GM19025 (cell line): ENCODE data around the gene BCL2.

Experiments
- ATAC-seq: cut with Tn5 transposase; IDR thresholded peaks from one replicate; pipeline ENCODE4 v1.9.1; 2021; ENCODE audit warnings: mild to moderate bottlenecking, low read depth, moderate library complexity; ENCODE audit not compliant: unreplicated experiment

The BCL2 gene

DNA sequence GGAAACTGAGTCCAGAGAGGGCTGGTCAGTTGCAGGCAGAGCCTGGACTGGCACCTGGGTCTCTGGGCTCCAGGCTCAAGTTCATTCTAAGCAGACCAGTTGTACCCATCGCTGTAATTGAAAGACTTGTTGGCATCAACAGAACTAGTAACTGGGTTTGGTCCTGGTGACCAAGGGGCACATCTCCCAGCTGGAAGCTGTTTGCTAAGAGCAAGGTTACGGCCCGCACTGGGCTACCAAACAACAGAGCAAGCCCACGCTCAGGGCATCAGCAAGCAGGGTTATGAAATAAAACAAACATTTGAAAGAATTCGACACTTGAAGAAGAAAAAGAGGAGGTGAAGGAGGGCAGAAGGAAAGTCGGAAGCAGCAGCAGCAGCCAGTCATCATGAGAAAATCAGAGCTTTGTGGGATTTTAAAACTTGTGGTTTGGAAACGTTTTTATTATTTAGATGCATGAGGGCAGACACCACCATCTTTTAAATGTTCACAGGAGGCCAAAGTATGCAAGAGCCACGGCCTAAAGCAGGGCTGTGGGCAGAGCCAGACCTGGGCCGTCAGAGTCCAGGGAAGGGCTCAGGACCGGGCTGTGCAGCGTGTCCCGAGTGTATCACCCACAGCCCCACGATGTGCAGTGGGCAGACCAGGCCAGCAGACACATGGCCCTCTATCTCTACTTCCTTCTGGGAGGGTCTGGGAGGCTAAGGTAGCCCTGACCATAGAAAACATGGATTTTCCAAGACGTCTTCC is 220.3 kb downstream of the BCL2 start:
- no peak for ATAC-seq

DNA sequence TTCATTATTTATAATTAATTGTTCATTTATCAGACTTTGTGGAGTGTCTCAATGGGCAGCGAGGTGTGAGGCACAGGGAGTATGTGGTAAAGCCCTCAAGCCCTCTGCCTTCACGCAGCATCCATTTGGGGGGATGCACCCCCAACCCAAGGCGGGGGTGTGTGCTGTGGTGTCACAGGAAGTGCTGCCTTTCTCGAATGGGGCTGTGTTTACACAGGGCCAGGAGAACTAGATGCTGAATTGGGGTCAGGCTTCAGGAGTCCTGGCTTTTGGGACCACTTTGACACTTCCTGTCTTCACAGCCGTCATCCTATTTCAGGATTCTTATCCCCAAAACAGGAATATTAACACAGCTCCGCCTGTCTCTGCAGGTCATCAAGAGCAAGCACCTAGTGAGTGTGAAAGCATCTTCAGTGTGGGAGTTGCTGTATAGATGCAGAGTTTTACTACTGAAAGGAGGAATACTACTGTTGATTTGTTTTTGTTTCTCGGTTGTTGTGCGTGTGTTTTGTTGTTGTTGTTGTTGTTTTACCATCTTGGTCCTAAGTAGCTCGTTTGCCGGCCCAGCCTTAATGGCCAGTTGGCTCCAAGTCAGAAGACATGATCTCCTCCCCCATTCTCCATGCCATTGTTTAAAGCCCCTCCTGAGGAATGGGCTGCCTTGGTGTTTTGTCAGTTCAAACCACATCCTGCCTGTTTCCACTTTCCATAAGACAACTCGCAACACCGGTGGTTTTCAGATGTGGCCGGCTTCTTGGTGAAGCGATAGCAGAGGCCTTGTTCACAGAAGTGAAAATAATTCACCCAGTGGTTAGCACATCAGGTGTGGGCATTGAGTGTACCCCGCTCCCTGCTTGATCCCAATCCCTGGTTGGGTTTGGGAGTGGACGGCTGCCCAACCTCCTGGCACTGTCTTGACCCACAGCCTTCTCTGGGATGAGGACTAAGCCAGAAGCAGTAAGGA is 221.3 kb downstream of the BCL2 start:
- ATAC-seq, result peak; percentile 61

DNA sequence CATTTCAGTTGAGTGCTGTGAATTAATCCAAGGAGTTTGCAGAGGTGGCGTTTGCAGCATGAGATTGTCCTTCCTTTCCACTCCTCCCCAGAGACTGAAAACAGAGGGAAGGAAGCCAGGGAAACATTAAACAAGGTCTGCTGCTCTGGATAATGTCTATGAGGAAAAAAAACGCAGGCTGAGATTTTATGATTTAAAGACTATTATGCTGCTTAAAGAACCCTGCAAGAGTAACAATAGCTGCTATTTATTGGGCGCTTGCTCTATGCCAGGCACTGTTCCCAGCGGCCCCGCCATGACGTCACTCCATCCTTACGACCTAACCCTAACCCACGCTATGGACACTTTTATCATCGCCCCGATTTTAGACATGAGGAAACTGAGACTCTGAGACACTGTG is 222.4 kb downstream of the BCL2 start:
- ATAC-seq, result no peak

- ATAC-seq, result no peak
These were observed 223.2 kb downstream of the BCL2 start for GRCh38 chr18:63096327-63096874.

GRCh38 chr18:63095768-63096167 is 223.8 kb downstream of the BCL2 start:
- no peak for ATAC-seq

- ATAC-seq, result no peak
These were observed 227.8 kb downstream of the BCL2 start for GRCh38 chr18:63091671-63092364.

DNA sequence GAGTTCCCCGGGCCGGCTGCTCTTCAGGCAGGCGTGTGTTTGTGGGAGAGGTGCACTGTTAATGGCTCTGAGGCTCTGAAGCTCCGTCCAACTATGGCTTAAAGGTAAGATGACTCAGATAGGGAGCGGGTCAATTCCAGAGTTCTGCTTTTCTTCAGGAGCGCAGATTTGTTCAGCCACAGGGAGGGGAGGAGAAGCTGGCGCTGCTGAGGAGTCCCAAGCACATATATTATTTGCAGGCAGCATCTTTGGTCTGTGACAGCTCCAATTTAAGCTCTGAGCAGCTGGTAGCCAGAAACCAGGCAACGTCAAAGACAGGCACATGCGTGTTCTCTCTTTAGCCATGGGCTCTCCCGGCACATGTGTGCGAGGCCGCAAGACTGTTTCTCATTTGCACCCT is 229.2 kb downstream of the BCL2 start:
- no peak for ATAC-seq

DNA sequence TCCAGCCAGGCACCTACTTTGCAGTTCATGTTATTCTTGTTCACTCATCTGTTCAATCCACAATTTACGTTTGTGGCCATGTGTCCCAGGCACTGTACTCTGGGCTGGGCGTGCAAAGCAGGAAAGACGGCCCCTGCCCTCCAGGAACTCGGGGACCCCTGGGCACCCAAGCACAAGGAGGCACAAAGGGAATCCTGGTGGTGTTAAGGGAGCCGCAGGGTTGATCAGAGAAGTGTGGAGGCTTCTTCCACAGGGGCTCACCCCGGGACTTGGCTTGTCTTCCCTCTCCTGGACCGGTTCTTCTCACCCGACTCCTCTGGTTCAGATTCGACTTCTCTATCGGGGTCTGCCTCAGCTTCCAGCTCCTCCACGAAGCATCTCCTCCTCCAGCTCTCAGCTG is 230.5 kb downstream of the BCL2 start:
- ATAC-seq, result no peak

DNA sequence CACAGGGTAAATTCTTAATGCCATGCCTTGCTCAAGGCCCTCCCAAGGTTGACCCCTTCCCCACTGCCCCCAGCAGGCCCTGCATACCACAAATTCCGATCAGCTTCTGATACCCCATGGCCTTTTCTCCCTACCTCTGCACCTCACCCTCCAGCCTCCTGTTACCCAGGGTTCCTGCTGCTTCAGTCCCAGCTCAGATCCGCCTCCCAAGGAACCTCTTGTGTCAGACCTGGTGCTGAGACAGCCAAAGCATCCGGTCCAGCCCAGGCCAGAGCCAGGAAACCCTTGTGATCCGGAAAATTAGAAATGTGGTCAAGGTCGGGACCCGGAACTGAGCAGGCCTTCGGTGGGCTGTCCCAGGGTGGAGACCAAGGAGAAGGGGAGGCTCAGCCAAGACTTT is 231.3 kb downstream of the BCL2 start:
- no peak for ATAC-seq

DNA sequence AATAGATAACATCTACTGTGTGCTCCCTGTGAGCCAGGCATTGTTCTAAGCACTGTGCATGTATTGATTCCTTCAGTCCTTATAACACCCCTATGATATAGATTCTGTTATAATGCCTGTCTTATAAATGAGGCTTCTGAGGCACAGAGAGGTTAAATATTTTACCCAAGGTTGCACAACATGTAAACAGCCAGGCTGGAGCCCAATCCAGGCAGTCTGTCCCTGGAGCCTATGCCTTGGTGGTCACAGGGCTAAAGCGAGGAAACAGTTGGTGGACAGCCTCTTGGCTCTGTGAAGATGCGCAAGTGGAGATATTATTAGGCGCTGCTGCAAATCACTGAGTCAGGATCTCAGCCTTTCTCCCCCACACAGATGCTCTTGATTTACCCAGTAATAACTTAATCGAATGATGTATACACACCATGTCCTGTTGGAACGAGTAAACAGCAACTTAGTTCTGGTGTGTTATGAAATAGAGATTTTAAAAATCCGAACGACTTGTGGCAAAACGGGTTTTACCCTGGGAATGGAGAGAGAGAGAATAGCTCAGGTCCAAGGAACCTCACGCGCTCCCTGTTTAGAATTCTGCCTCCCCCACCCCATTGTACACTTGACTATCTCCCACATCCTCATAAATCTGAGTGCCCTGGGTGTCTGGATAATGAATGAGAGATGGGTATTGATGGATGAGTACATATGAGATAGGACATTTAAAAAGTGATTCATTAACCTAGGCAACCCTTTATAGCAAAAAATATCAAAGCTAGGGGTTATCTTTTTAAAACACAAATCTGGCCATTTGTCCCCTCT is 231.9 kb downstream of the BCL2 start:
- no peak for ATAC-seq

DNA sequence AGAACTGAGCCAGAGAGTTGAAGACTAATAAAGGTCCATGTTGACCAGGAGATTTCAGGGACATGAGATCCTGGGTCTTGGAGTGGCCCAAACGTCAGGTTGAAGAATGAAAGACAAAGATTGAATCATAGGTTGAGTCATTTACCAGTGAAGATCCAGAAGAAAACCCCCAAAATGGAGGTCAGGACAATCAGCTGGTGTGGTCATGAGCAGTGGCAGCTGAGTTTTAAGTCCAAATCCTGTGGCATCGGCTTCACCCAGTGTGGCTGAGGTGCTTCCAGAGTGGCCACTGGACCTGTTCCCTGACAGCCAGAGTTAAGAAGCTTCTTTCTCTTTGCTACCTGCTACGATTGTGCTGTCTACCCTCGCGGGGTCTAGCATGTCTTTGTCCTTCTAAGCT is 234.0 kb downstream of the BCL2 start:
- no peak for ATAC-seq

GRCh38 chr18:63084219-63084618 is 235.3 kb downstream of the BCL2 start:
- no peak for ATAC-seq

DNA sequence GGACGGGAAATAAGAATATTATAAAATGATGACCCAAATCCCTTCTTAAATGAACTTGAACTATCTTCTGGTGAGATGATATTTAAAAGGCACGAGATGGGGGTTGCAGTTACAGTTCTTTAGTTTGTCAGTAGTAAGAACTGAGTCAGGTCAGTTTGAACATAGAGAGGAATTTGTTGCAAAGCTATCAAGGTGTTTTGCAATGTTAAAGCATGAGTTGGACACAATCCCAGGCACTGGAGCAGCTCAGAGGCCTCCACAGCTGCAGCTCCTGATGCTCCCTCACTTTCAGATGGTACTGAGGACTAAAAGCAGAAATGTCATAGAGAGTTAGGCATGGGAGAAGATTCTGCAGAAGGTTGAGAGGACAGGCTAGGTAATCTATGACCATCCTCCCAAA is 236.0 kb downstream of the BCL2 start:
- ATAC-seq, result no peak

DNA sequence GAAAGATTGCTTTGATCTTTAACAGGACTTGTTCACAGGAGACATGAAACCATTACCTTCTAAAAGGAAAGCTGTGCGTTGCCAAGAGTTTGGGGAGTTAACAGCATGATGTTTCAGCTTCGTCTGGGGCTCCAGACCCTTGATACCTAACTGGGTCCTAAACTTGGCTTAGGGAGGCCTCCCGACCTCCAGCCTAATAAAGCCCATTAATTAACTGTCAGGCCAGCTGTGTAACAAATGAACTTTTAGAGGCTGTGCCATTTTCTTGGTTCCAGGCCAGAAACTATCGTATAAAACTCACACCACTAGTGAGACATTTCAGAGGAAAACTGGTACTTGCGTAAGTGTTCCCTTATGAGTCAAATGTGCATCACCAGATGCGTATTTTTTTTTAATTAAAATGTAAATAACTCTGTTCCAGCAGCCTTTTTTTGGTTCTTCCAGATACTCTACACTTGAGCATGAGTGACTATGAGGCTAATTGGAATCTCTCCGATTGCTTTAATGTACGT is 236.5 kb downstream of the BCL2 start:
- ATAC-seq, result no peak

DNA sequence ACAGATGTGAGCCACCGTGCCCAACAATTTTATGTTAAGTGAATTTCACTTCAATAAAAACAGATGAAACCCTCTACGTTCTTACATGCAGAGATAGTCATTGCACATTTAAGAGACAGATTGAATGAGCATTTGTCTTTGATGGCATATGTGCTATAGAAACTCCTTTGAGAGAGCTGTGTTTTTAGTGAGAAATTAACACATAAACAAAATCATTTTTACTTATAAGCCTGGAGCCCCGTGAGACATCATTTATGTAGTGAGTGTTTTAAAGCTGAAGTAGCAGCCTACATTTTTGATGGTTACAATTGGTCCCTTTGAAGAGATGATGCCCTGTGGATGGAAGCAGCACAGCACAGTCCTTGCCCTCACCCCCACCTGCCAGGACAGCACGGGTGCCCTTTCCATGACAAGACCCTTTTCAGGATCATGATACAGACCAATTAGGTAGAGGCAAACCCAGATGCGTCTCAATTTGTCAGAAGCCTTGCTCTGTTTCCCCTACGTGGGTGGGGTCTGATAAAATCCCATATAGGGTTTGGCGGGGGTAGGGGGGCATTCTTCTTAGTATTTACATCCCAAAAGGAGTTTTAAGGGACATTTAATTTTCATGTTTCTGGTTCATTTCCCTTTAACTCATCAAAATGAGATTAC is 237.1 kb downstream of the BCL2 start:
- ATAC-seq, result no peak

- ATAC-seq, result no peak
These were observed 240.5 kb downstream of the BCL2 start for GRCh38 chr18:63079114-63079513.

DNA sequence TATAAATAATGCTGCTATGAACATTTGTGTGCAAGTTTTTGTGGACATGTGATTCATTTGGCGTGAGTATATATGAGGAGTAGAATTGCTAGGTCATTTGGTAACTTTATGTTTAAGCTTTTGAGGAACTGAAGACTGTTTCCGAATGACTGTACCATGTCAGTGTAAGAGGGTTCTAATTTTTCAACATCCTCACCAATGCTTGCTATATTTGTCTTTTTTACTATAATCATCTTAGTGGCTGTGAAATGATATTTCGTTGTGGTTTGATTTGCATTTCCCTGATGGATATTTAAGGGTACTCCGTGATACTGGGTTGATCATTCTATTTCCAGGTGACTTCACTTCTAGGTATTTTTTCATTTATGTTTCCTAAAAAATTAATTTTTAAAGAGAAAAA is 241.1 kb downstream of the BCL2 start:
- ATAC-seq, result peak; percentile 86

- ATAC-seq, result no peak
These were observed 244.6 kb downstream of the BCL2 start for GRCh38 chr18:63074981-63075404.

DNA sequence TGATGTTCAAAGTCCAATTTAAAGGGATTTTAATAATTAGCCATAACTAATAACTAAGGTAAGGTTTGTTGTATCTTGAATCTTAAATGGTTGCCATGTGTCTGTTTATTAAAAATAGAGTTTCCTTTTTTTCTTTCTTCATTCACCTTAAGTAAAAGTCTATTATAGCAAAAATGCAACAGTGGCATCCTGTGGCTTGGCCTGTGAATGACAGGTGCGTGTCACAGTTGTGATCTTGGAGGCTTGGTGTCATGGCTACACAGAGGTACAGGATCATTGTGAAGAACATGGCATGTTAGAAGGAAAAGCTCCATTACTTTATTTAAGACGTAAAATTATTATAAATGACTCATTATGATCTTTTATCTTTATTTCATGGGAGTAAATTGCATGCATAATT is 246.1 kb downstream of the BCL2 start:
- ATAC-seq, result no peak
